ENCODE data around the gene EEF1G. TPM values are rescaled to one million over a fixed set of nuclear protein-coding genes. Genes with fewer than 3 reads are reported as not detected.

EEF1G gene
- total and polyA plus RNA-seq, 9 of the 15 experiments (the other 6 are each of a cell fraction or from before 2014, with no cell fraction given): 985 to 2,349 (median 2,035) TPM

GRCh38 chr11:62574363-62575071 lies 826 bp upstream of the EEF1G start (continued):
- no peak for TF ChIP-seq NFRKB (IDR thresholded peaks at IDR 0.05; ENCODE audit: low read depth)
- no peak for TF ChIP-seq ZNF3 (CRISPR knock-in tag; IDR thresholded peaks at IDR 0.05)
- no peak for TF ChIP-seq CBFB (CRISPR knock-in tag; IDR thresholded peaks at IDR 0.05)
- TF ChIP-seq SFPQ (IDR thresholded peaks at IDR 0.05; ENCODE audit: low read depth, low read length): no peak
- TF ChIP-seq RCOR1 (IDR thresholded peaks at IDR 0.05; ENCODE audit: borderline replicate concordance in 1 of 2, low read depth in 2 of 2, low read length in 2 of 2): no peak
- TF ChIP-seq CCNT2 (IDR thresholded peaks at IDR 0.05; ENCODE audit: borderline replicate concordance, extremely low read depth, insufficient read length, low read depth, low read length): peak; percentile 4
- TF ChIP-seq TAF9B (IDR thresholded peaks at IDR 0.05; ENCODE audit: partially characterized antibody): no peak
- no peak for TF ChIP-seq NR1H2 (CRISPR knock-in tag; IDR thresholded peaks at IDR 0.05)
- no peak for TF ChIP-seq ZNF184 (CRISPR knock-in tag; IDR thresholded peaks at IDR 0.05)
- TF ChIP-seq HDAC1 (IDR thresholded peaks at IDR 0.05): peak in 1 of 2 experiments; percentile 10; a peak in 2 of 4 replicates
- TF ChIP-seq SAFB (IDR thresholded peaks at IDR 0.05; ENCODE audit: borderline replicate concordance, low read depth, low read length): no peak
- no peak for TF ChIP-seq RERE (CRISPR knock-in tag; IDR thresholded peaks at IDR 0.05; ENCODE audit: borderline replicate concordance)
- TF ChIP-seq CBX3 (IDR thresholded peaks at IDR 0.05; ENCODE audit: borderline replicate concordance in 1 of 2, low read length in 2 of 2): no peak
- TF ChIP-seq PHB (CRISPR knock-in tag; IDR thresholded peaks at IDR 0.05): no peak
- no peak for TF ChIP-seq FUS (optimal IDR thresholded peaks at IDR 0.05; ENCODE audit: low read depth, low read length)
- TF ChIP-seq MTA2 (IDR thresholded peaks at IDR 0.05; ENCODE audit: low read depth): no peak
- no peak for TF ChIP-seq U2AF2 (optimal IDR thresholded peaks at IDR 0.05; ENCODE audit: low read depth, low read length)
- no peak for TF ChIP-seq ZNF431 (CRISPR knock-in tag; IDR thresholded peaks at IDR 0.05)
- TF ChIP-seq DMBX1 (CRISPR knock-in tag; IDR thresholded peaks at IDR 0.05; ENCODE audit: borderline replicate concordance): no peak
- no peak for TF ChIP-seq ZNF449 (CRISPR knock-in tag; IDR thresholded peaks at IDR 0.05)

Data from K562 (cell line).